ENCODE results near the gene PLEKHM3. TPM values are rescaled to one million over a fixed set of nuclear protein-coding genes. Genes with fewer than 3 reads are reported as not detected.

The PLEKHM3 gene
- total RNA-seq, 1 donor from 2014 or later: 6.8 TPM

- Mint-ChIP-seq H3K4me3 (no peak overlapping the region), H3K27me3 (ENCODE audit: low read depth) (peaks cover 2% of the 10 kb centered on the region), H3K27ac (ENCODE audit: unreplicated experiment) (no peak overlapping the region), H3K9me3 (no peaks in the 10 kb centered on the region), H3K36me3 (ENCODE audit: low read depth) (no peaks in the 10 kb centered on the region), H3K4me1 (no peaks in the 10 kb centered on the region)
- TF ChIP-seq CTCF (conservative IDR thresholded peaks at IDR 0.05): no peak
- DNase-seq (ENCODE audit: low read depth, low spot score): no peak
Observed at GRCh38 chr2:207783514-207783913, 241.8 kb downstream of the PLEKHM3 start.

- no peak for DNase-seq (ENCODE audit: low read depth, low spot score)
- Mint-ChIP-seq H3K4me1 (no peaks in the 10 kb centered on the region), H3K27ac (ENCODE audit: unreplicated experiment) (no peak overlapping the region), H3K4me3 (no peak overlapping the region), H3K27me3 (ENCODE audit: low read depth) (peaks cover 2% of the 10 kb centered on the region), H3K9me3 (no peaks in the 10 kb centered on the region), H3K36me3 (ENCODE audit: low read depth) (no peaks in the 10 kb centered on the region)
- TF ChIP-seq CTCF (conservative IDR thresholded peaks at IDR 0.05): no peak
Observed at GRCh38 chr2:207782238-207783030, 242.9 kb downstream of the PLEKHM3 start.

- no peak overlapping the region for H3K4me3 Mint-ChIP-seq
Observed at GRCh38 chr2:207779523-207779922, 245.8 kb downstream of the PLEKHM3 start.

GRCh38 chr2:207778298-207778882 lies 246.9 kb downstream of the PLEKHM3 start:
- H3K27ac Mint-ChIP-seq (ENCODE audit: unreplicated experiment): no peak overlapping the region
- H3K4me1 Mint-ChIP-seq: no peaks in the 10 kb centered on the region
- no peaks in the 10 kb centered on the region for H3K9me3 Mint-ChIP-seq
- H3K36me3 Mint-ChIP-seq (ENCODE audit: low read depth): no peaks in the 10 kb centered on the region
- H3K27me3 Mint-ChIP-seq (ENCODE audit: low read depth): peaks cover 9% of the 10 kb centered on the region
- no peak for DNase-seq (ENCODE audit: low read depth, low spot score)
- TF ChIP-seq CTCF (conservative IDR thresholded peaks at IDR 0.05): no peak
- H3K4me3 Mint-ChIP-seq: no peak overlapping the region

More at GRCh38 chr2:207779523-207779922, 245.8 kb downstream of the PLEKHM3 start:
- Mint-ChIP-seq H3K9me3 (no peaks in the 10 kb centered on the region), H3K4me1 (no peaks in the 10 kb centered on the region), H3K27ac (ENCODE audit: unreplicated experiment) (no peak overlapping the region), H3K27me3 (ENCODE audit: low read depth) (peaks cover 7% of the 10 kb centered on the region), H3K36me3 (ENCODE audit: low read depth) (no peaks in the 10 kb centered on the region)
- DNase-seq (ENCODE audit: low read depth, low spot score): no peak
- no peak for TF ChIP-seq CTCF (conservative IDR thresholded peaks at IDR 0.05)

- no peak for DNase-seq (ENCODE audit: low read depth, low spot score)
- peaks cover 19% of the 10 kb centered on the region for H3K27me3 Mint-ChIP-seq (ENCODE audit: low read depth)
- peaks cover 2% of the 10 kb centered on the region for H3K4me1 Mint-ChIP-seq
- no peak for TF ChIP-seq CTCF (conservative IDR thresholded peaks at IDR 0.05)
- no peaks in the 10 kb centered on the region for H3K9me3 Mint-ChIP-seq
- H3K4me3 Mint-ChIP-seq: no peak overlapping the region
- H3K27ac Mint-ChIP-seq (ENCODE audit: unreplicated experiment): no peak overlapping the region
- no peaks in the 10 kb centered on the region for H3K36me3 Mint-ChIP-seq (ENCODE audit: low read depth)
Observed at GRCh38 chr2:207777124-207777523, 248.2 kb downstream of the PLEKHM3 start.

All from neural crest cell (in vitro differentiated cells).